DOHH2 (cell line): Measurements from ENCODE around the gene NXPH3.

Experiments
- H3F3A ChIP-seq: fragments of 200-600 bp; sonication (generic), shearing (Covaris generic); 2 replicates; pipeline ENCODE4 v1.6.0; 2016; ENCODE audit warnings: antibody characterized with exemption, mild to moderate bottlenecking; ENCODE audit not compliant: control insufficient read depth, insufficient read depth
- H3K27ac ChIP-seq: fragments of 200-600 bp; sonication (generic); 2 replicates; pipeline ENCODE4 v1.5.1; 2014; ENCODE audit warnings: low read depth, mild to moderate bottlenecking, low read length, moderate library complexity
- H3K27me3 ChIP-seq: fragments of 200-600 bp; sonication (generic); 2 replicates; pipeline ENCODE4 v1.6.1; 2014; ENCODE audit warnings: mild to moderate bottlenecking, low read length, mixed read lengths; ENCODE audit not compliant: control insufficient read depth
- H3K36me3 ChIP-seq: fragments of 200-600 bp; sonication (generic); 2 replicates; pipeline ENCODE4 v1.6.1; 2014; ENCODE audit warnings: mild to moderate bottlenecking, low read length, moderate library complexity, mixed read lengths; ENCODE audit not compliant: control insufficient read depth
- H3K4me1 ChIP-seq: fragments of 200-600 bp; sonication (generic); 2 replicates; pipeline ENCODE4 v1.6.1; 2014; ENCODE audit warnings: mild to moderate bottlenecking, low read length, mixed read lengths; ENCODE audit not compliant: control insufficient read depth
- H3K4me2 ChIP-seq: fragments of 200-600 bp; sonication (generic); 2 replicates; pipeline ENCODE4 v1.6.0; 2014; ENCODE audit warnings: mild to moderate bottlenecking, low read length, moderate library complexity
- H3K4me3 ChIP-seq: fragments of 200-600 bp; sonication (generic); 2 replicates; pipeline ENCODE4 v1.5.1; 2014; ENCODE audit warnings: mild to moderate bottlenecking, low read length, mixed read lengths
- H3K79me2 ChIP-seq: fragments of 200-600 bp; sonication (generic); 2 replicates; pipeline ENCODE4 v1.6.1; 2014; ENCODE audit warnings: mild to moderate bottlenecking, low read length, mixed read lengths; ENCODE audit not compliant: control insufficient read depth
- H3K9me2 ChIP-seq: fragments of 200-600 bp; sonication (generic); replicated peaks from 2 replicates; pipeline ENCODE4 v1.6.1; 2014; ENCODE audit warnings: mild to moderate bottlenecking, low read length, mixed read lengths; ENCODE audit not compliant: control insufficient read depth
- H3K9me3 ChIP-seq: fragments of 200-600 bp; sonication (generic); 2 replicates; pipeline ENCODE4 v1.6.1; 2014; ENCODE audit warnings: antibody characterized with exemption, low read length, mixed read lengths; ENCODE audit not compliant: control insufficient read depth, insufficient read depth
- H4K20me1 ChIP-seq: fragments of 200-600 bp; sonication (generic); 2 replicates; pipeline ENCODE4 v1.6.0; 2014; ENCODE audit warnings: low read depth, mild to moderate bottlenecking, antibody characterized with exemption, low read length, moderate library complexity; ENCODE audit not compliant: control insufficient read depth, insufficient read depth
- EZH2phosphoT487 ChIP-seq: fragments of 200-600 bp; sonication (generic); IDR thresholded peaks from 2 replicates; pipeline ENCODE4 v1.6.1; 2017; ENCODE audit warnings: borderline replicate concordance, mild to moderate bottlenecking, antibody characterized with exemption, low read length, moderate library complexity, mixed read lengths
- TF ChIP-seq, protein P1 (sequence below): fragments of 200-600 bp; sonication (generic); IDR thresholded peaks from one replicate; pipeline ENCODE4 v1.5.1; 2014; ENCODE audit warnings: antibody characterized with exemption, mild to moderate bottlenecking, low read depth, low read length; ENCODE audit not compliant: poor library complexity, severe bottlenecking

The NXPH3 gene

DNA sequence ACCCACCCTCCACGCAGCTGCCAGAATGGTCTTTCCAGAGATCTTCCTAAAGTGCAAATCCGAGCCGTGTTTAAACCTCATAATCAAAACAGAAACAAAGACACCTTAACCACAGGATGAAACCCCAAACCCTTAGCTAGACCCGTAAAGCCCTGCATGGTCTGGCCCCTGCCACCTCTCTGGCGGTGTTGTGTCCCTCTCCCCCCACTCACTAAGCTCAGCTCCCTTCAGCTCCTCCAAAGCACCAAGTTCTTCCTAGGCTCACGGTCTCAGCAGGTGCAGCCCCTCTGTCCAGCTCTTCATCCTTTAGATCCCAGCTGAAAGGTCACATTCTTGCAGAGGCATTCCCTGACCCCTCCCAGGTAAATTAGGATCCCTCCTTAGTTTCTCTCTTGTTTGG is 4.4 kb upstream of the NXPH3 start:
- Histone ChIP-seq H3K4me3 (no peak overlapping the region), H4K20me1 (no peaks in the 10 kb centered on the region), H3K9me3 (no peaks in the 10 kb centered on the region), H3K4me1 (peaks cover 8% of the 10 kb centered on the region; the same call in 1 of the 2 replicates), H3K27ac (no peak overlapping the region), H3K79me2 (no peaks in the 10 kb centered on the region), H3F3A (peaks cover 4% of the 10 kb centered on the region), H3K4me2 (no peak overlapping the region), H3K9me2 (no peaks in the 10 kb centered on the region), H3K36me3 (no peaks in the 10 kb centered on the region), H3K27me3 (peaks cover 54% of the 10 kb centered on the region)
- TF ChIP-seq EZH2phosphoT487: no peak
- TF ChIP-seq, protein P1, sequence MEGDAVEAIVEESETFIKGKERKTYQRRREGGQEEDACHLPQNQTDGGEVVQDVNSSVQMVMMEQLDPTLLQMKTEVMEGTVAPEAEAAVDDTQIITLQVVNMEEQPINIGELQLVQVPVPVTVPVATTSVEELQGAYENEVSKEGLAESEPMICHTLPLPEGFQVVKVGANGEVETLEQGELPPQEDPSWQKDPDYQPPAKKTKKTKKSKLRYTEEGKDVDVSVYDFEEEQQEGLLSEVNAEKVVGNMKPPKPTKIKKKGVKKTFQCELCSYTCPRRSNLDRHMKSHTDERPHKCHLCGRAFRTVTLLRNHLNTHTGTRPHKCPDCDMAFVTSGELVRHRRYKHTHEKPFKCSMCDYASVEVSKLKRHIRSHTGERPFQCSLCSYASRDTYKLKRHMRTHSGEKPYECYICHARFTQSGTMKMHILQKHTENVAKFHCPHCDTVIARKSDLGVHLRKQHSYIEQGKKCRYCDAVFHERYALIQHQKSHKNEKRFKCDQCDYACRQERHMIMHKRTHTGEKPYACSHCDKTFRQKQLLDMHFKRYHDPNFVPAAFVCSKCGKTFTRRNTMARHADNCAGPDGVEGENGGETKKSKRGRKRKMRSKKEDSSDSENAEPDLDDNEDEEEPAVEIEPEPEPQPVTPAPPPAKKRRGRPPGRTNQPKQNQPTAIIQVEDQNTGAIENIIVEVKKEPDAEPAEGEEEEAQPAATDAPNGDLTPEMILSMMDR: no peak

DNA sequence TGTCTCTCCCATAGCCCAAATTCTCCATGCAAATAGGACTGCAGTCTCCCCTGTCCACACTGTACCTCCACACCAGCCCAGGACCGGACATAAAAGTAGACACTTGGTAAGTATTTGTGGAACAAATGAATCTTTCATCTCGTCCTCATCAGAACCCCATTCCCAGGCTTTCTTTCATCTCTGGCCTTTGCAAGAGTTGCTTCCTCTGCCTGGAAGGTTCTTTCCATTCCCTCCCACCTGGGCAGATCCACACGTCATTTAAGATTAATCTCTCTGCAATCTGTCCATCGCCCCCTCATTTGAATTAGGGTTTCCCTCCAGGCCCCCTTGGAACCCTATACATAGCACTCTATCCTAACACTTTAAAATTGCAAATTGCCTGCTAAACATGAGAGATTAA is 3.9 kb upstream of the NXPH3 start:
- H3K9me2 ChIP-seq: no peaks in the 10 kb centered on the region
- no peaks in the 10 kb centered on the region for H3K79me2 ChIP-seq
- peaks cover 8% of the 10 kb centered on the region; the same call in 1 of the 2 replicates for H3K4me1 ChIP-seq
- no peak overlapping the region for H3K4me3 ChIP-seq
- H3F3A ChIP-seq: peaks cover 4% of the 10 kb centered on the region
- H4K20me1 ChIP-seq: no peaks in the 10 kb centered on the region
- peaks cover 59% of the 10 kb centered on the region for H3K27me3 ChIP-seq
- H3K27ac ChIP-seq: no peak overlapping the region
- no peak for TF ChIP-seq EZH2phosphoT487
- TF ChIP-seq, protein P1: no peak
- no peak overlapping the region for H3K4me2 ChIP-seq
- no peaks in the 10 kb centered on the region for H3K9me3 ChIP-seq
- no peaks in the 10 kb centered on the region for H3K36me3 ChIP-seq

DNA sequence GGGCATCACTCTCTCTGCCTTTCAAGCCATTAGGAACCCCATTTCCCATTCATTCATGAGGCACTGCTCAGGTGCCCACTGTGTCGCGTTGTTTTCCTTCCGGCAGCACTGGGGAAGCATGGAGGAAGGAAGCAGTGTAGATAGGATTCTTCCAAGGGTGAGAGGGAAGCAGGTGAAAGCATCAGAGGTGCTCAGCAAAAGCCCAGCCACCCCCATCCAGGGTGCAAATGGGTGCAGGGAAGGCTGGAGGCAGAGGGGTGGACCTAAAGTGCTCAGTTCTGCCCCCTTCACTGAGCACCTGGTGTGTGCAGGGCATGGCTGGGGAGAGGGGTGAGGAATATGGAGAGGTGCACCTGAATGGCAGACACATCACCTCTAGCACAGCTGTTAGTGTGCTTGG is 3.4 kb upstream of the NXPH3 start:
- Histone ChIP-seq H3F3A (peaks cover 4% of the 10 kb centered on the region), H4K20me1 (no peaks in the 10 kb centered on the region), H3K36me3 (no peaks in the 10 kb centered on the region), H3K79me2 (no peaks in the 10 kb centered on the region), H3K4me1 (peaks cover 8% of the 10 kb centered on the region; the same call in 1 of the 2 replicates), H3K4me2 (no peak overlapping the region), H3K27ac (no peak overlapping the region), H3K9me3 (no peaks in the 10 kb centered on the region), H3K27me3 (peaks cover 64% of the 10 kb centered on the region), H3K9me2 (no peaks in the 10 kb centered on the region), H3K4me3 (no peak overlapping the region)
- no peak for TF ChIP-seq EZH2phosphoT487
- TF ChIP-seq, protein P1: no peak
